ENCODE data around the gene SDF2. TPM values are rescaled to one million over a fixed set of nuclear protein-coding genes. Genes with fewer than 3 reads are reported as not detected.

SDF2 gene
- total RNA-seq, 1 donor from 2014 or later, result 73.0 TPM

GRCh38 chr17:28689011-28689410 lies 27.3 kb upstream of the SDF2 start:
- Mint-ChIP-seq H3K9me3 (ENCODE audit: unreplicated experiment) (no peaks in the 10 kb centered on the region), H3K4me1 (ENCODE audit: unreplicated experiment) (no peaks in the 10 kb centered on the region), H3K27ac (ENCODE audit: unreplicated experiment) (no peak overlapping the region), H3K36me3 (ENCODE audit: unreplicated experiment) (peaks cover 67% of the 10 kb centered on the region), H3K4me3 (ENCODE audit: unreplicated experiment) (no peak overlapping the region), H3K27me3 (ENCODE audit: unreplicated experiment) (no peaks in the 10 kb centered on the region)
- no peak for TF ChIP-seq CTCF (IDR thresholded peaks at IDR 0.05)
- no peak for DNase-seq (ENCODE audit: extremely low spot score, unreplicated experiment)

GRCh38 chr17:28688481-28688880 lies 26.8 kb upstream of the SDF2 start:
- Mint-ChIP-seq H3K27ac (ENCODE audit: unreplicated experiment) (no peak overlapping the region), H3K4me3 (ENCODE audit: unreplicated experiment) (no peak overlapping the region), H3K9me3 (ENCODE audit: unreplicated experiment) (no peaks in the 10 kb centered on the region)

GRCh38 chr17:28686296-28686695 lies 24.6 kb upstream of the SDF2 start:
- Mint-ChIP-seq H3K4me1 (ENCODE audit: unreplicated experiment) (no peaks in the 10 kb centered on the region), H3K27me3 (ENCODE audit: unreplicated experiment) (no peaks in the 10 kb centered on the region), H3K9me3 (ENCODE audit: unreplicated experiment) (no peaks in the 10 kb centered on the region), H3K27ac (ENCODE audit: unreplicated experiment) (no peak overlapping the region), H3K36me3 (ENCODE audit: unreplicated experiment) (peaks cover 72% of the 10 kb centered on the region), H3K4me3 (ENCODE audit: unreplicated experiment) (no peak overlapping the region)
- no peak for DNase-seq (ENCODE audit: extremely low spot score, unreplicated experiment)
- no peak for TF ChIP-seq CTCF (IDR thresholded peaks at IDR 0.05)

More at GRCh38 chr17:28688481-28688880, 26.8 kb upstream of the SDF2 start:
- Mint-ChIP-seq H3K36me3 (ENCODE audit: unreplicated experiment) (peaks cover 65% of the 10 kb centered on the region), H3K27me3 (ENCODE audit: unreplicated experiment) (no peaks in the 10 kb centered on the region), H3K4me1 (ENCODE audit: unreplicated experiment) (no peaks in the 10 kb centered on the region)
- DNase-seq (ENCODE audit: extremely low spot score, unreplicated experiment), result no peak
- no peak for TF ChIP-seq CTCF (IDR thresholded peaks at IDR 0.05)

- Mint-ChIP-seq H3K27me3 (ENCODE audit: unreplicated experiment) (no peaks in the 10 kb centered on the region), H3K9me3 (ENCODE audit: unreplicated experiment) (no peaks in the 10 kb centered on the region), H3K4me3 (ENCODE audit: unreplicated experiment) (no peak overlapping the region), H3K27ac (ENCODE audit: unreplicated experiment) (no peak overlapping the region), H3K4me1 (ENCODE audit: unreplicated experiment) (no peaks in the 10 kb centered on the region), H3K36me3 (ENCODE audit: unreplicated experiment) (peaks cover 67% of the 10 kb centered on the region)
- TF ChIP-seq CTCF (IDR thresholded peaks at IDR 0.05), result no peak
- no peak for DNase-seq (ENCODE audit: extremely low spot score, unreplicated experiment)
These were observed 23.7 kb upstream of the SDF2 start for GRCh38 chr17:28685366-28685765.

GRCh38 chr17:28684963-28685362 lies 23.3 kb upstream of the SDF2 start:
- DNase-seq (ENCODE audit: extremely low spot score, unreplicated experiment), result no peak
- Mint-ChIP-seq H3K36me3 (ENCODE audit: unreplicated experiment) (peaks cover 65% of the 10 kb centered on the region), H3K4me3 (ENCODE audit: unreplicated experiment) (no peak overlapping the region), H3K9me3 (ENCODE audit: unreplicated experiment) (no peaks in the 10 kb centered on the region), H3K27ac (ENCODE audit: unreplicated experiment) (no peak overlapping the region), H3K4me1 (ENCODE audit: unreplicated experiment) (no peaks in the 10 kb centered on the region), H3K27me3 (ENCODE audit: unreplicated experiment) (no peaks in the 10 kb centered on the region)
- TF ChIP-seq CTCF (IDR thresholded peaks at IDR 0.05), result no peak
